GM12878 (cell line): ENCODE results near the gene ZNF48. TPM values are rescaled to one million over a fixed set of nuclear protein-coding genes. Genes with fewer than 3 reads are reported as not detected.

Experiments
- ATAC-seq: fragments of 200-7000 bp; cut with Tn5 transposase; 3 replicates; pipeline ENCODE4 v1.9.1; 2020; ENCODE audit warnings: mild to moderate bottlenecking, moderate library complexity
- BruUV-seq: library from RNA; stranded (reverse); fragments of 400-500 nt; replicated peaks from 2 replicates; lab custom pipeline; 2021; lab: Mats Ljungman, UMichigan
- CTCF ChIA-PET: fragments of 300-600 bp; sonication (Branson Sonifier 250); formaldehyde crosslinking; extraction: SDS; loops from one replicate; lab custom pipeline; 2021; ENCODE audit warnings: inconsistent platforms; lab: Yijun Ruan, JAX
- POLR2A ChIA-PET: fragments of 350-600 bp; formaldehyde crosslinking; extraction: SDS; loops from one replicate; lab custom pipeline; 2021; ENCODE audit warnings: inconsistent platforms; lab: Charles Lee
- RAD21 ChIA-PET: fragments of 300-600 bp; sonication (Branson Sonifier 250); formaldehyde crosslinking; loops from one replicate; lab custom pipeline; 2023; ENCODE audit warnings: antibody characterized with exemption; ENCODE audit not compliant: unreplicated experiment; lab: Charles Lee
- SMC1A ChIA-PET: fragments of 300-600 bp; sonication (Branson Sonifier 250); formaldehyde crosslinking; loops from one replicate; lab custom pipeline; 2023; ENCODE audit not compliant: unreplicated experiment, uncharacterized antibody; lab: Charles Lee
- DNase-seq: peaks from one replicate; pipeline ENCODE4 v3.0.0-alpha.2; 2011; ENCODE audit warnings: low read depth, low spot score
- FAIRE-seq: peaks from 3 replicates; lab custom pipeline; 2011; peaks lifted over from hg19 to GRCh38; lab: Jason Lieb, UNC
- H2AFZ ChIP-seq: 2 replicates; pipeline ENCODE4 v1.6.0; 2011; ENCODE audit warnings: low read depth, low read length, control low read depth; ENCODE audit not compliant: control insufficient read depth
- H3K27ac ChIP-seq: 2 replicates; pipeline ENCODE4 v1.5.1; 2011; ENCODE audit warnings: control low read depth; ENCODE audit not compliant: control insufficient read depth, insufficient read depth
- H3K27me3 ChIP-seq, 2 experiments: replicated peaks in 1 of 2; 2 replicates each; pipeline versions ENCODE4 v1.6.0 to v1.6.1; 2011; ENCODE audit warnings: low read length in 1 of 2; ENCODE audit not compliant: control insufficient read depth in 2 of 2, insufficient read depth in 2 of 2
- H3K36me3 ChIP-seq, 2 experiments: 2 replicates each; pipeline ENCODE4 v1.5.1; 2011; ENCODE audit warnings: low read length in 1 of 2; ENCODE audit not compliant: control insufficient read depth in 2 of 2, insufficient read depth in 2 of 2
- H3K4me1 ChIP-seq: 2 replicates; pipeline ENCODE4 v1.6.1; 2011; ENCODE audit warnings: mild to moderate bottlenecking, low read length, moderate library complexity, mixed read lengths; ENCODE audit not compliant: control insufficient read depth, insufficient read depth
- H3K4me2 ChIP-seq: 2 replicates; pipeline ENCODE4 v1.6.0; 2011; ENCODE audit warnings: control low read depth; ENCODE audit not compliant: control insufficient read depth, insufficient read depth
- H3K4me3 ChIP-seq: fragments of 200-600 bp; sonication (generic); 2 replicates; pipeline ENCODE4 v1.5.1; 2016
- H3K79me2 ChIP-seq: 2 replicates; pipeline ENCODE4 v1.6.0; 2011; ENCODE audit warnings: low read length; ENCODE audit not compliant: control insufficient read depth, insufficient read depth
- H3K9ac ChIP-seq: 2 replicates; pipeline ENCODE4 v1.8.0; 2011; ENCODE audit warnings: low read length, control low read depth, mixed read lengths; ENCODE audit not compliant: control insufficient read depth, insufficient read depth
- H3K9me3 ChIP-seq: replicated peaks from 3 replicates; pipeline ENCODE4 v1.5.1; 2011; ENCODE audit warnings: mild to moderate bottlenecking, low read length; ENCODE audit not compliant: control insufficient read depth, insufficient read depth
- H4K20me1 ChIP-seq: 2 replicates; pipeline ENCODE4 v1.6.0; 2011; ENCODE audit not compliant: control insufficient read depth, insufficient read depth
- EGR1 ChIP-seq, 2 experiments: IDR thresholded peaks; 1 replicate in 1 of 2; 2 replicates in 1 of 2; pipeline ENCODE4 v1.6.1; 2011 to 2012; ENCODE audit warnings: low read depth in 2 of 2, low read length in 2 of 2, borderline replicate concordance in 1 of 2, mild to moderate bottlenecking in 1 of 2, moderate library complexity in 1 of 2
- IKZF2 ChIP-seq, 2 experiments: fragments of 450-650 bp; IDR thresholded peaks; 2 replicates each; pipeline ENCODE4 v1.6.1; 2017; ENCODE audit warnings: mild to moderate bottlenecking in 2 of 2, moderate library complexity in 2 of 2
- NR2F1 ChIP-seq: fragments of 450-650 bp; conservative IDR thresholded peaks from 2 replicates; pipeline ENCODE4 v1.6.1; 2017; ENCODE audit warnings: mild to moderate bottlenecking
- WGBS: methylation state at CpG from one replicate; pipeline ENCODE4 v1.1.6; 2016; ENCODE audit warnings: low lambda C conversion rate; ENCODE audit not compliant: insufficient replicate concordance, insufficient coverage; ENCODE audit errors: missing lambda C conversion rate; 5-methylcytosine and 5-hydroxymethylcytosine counted together
- in situ Hi-C: fragments of 300-500 bp; cut with MboI; formaldehyde crosslinking; loops from 9 replicates; pipeline ENCODE4 v1.14.3; 2018; ENCODE audit warnings: mixed read lengths
- intact Hi-C: fragments of 100-400 bp; cut with micrococcal nuclease; formaldehyde crosslinking; loops from one replicate; pipeline ENCODE4 v1.14.2; 2022; ENCODE audit not compliant: unreplicated experiment
- polyA plus RNA-seq, 11 experiments: library from polyadenylated mRNA; depleted of rRNA in 4 of 11; unstranded in 6 of 11; stranded (reverse) in 5 of 11; fragments of >200 nt; fragmentation: Nextera tagmentation in 4 of 11; fragmentation: Illumina TruSeq in 1 of 11; extraction: Ambion mirVana in 4 of 11; extraction: Trizol in 1 of 11; gene quantifications; 1 replicate in 1 of 11; 2 replicates in 10 of 11; pipeline versions ENCODE4 v1.2.1 to v1.2.3, GENCODE V29; 2011 to 2016; ENCODE audit warnings: inconsistent platforms in 2 of 11, missing spikeins in 2 of 11, low read depth in 1 of 11
- total RNA-seq, 4 experiments: library from RNA; depleted of rRNA in 3 of 4; stranded (reverse); fragments of >200 nt in 3 of 4; fragmentation: Illumina TruSeq in 1 of 4; extraction: Trizol in 1 of 4; gene quantifications; 2 replicates each; pipeline versions ENCODE4 v1.2.1 to v1.2.3, GENCODE V29; 2013 to 2021
- TF ChIP-seq, protein P1 (sequence below): fragments of 450-650 bp; IDR thresholded peaks from 2 replicates; pipeline ENCODE4 v1.6.1; 2016; ENCODE audit warnings: mild to moderate bottlenecking, moderate library complexity, borderline replicate concordance
- TF ChIP-seq, protein P2 (sequence below): fragments of 450-650 bp; IDR thresholded peaks from 2 replicates; pipeline ENCODE4 v1.6.1; 2016; ENCODE audit warnings: mild to moderate bottlenecking
- TF ChIP-seq, protein P3 (sequence below): fragments of 450-650 bp; conservative IDR thresholded peaks from 2 replicates; pipeline ENCODE4 v1.6.1; 2017; ENCODE audit warnings: mild to moderate bottlenecking, moderate library complexity

Gene ZNF48
- total and polyA plus RNA-seq, 10 of the 15 experiments (the other 5 are each of a cell fraction or from before 2014, with no cell fraction given) = 0.14 to 12.0 (median 4.2) TPM

DNA sequence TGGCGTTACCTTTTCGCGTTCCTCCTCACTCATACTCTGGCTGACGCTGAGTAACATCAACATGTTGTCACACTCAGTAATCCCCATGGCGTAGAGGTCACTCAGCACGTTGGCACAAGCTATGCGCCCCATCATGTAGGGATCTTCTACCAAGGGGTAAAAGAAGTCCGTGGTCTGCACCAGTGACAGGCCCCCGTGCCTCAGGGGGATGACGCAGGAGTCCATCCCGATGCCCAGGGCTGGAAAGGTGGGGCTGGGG, 49.9 kb downstream of the ZNF48 start:
- Histone ChIP-seq H3K9ac (peak overlapping the region; percentile 96), H3K27me3 (no peaks in the 10 kb centered on the region), H4K20me1 (no peaks in the 10 kb centered on the region), H3K4me2 (peak overlapping the region; percentile 86), H3K27ac (peak overlapping the region; percentile 85), H3K79me2 (peaks cover 18% of the 10 kb centered on the region), H2AFZ (peak overlapping the region; percentile 70; the same call in 1 of the 2 replicates), H3K9me3 (no peaks in the 10 kb centered on the region), H3K36me3 (peaks cover 0 to 2% of the 10 kb centered on the region in 2 experiments; a peak in 2 of 4 replicates), H3K4me3 (peak overlapping the region; percentile 79), H3K4me1 (peaks cover 9% of the 10 kb centered on the region)
- POLR2A ChIA-PET = interaction anchor here (0.5 to 5.4 kb wide), 8 partner anchors 12 to 213 kb away, joined by 3 to 31 read pairs (median 4); partner anchors contain the start of genes FBRS, ZNF747 and ZNF764
- CTCF ChIA-PET = interaction anchor here (1.0 to 8.2 kb wide), 6 partner anchors 12 to 152 kb away, joined by 3 to 60 read pairs (median 12); partner anchors contain the start of genes DCTPP1 and ZNF747
- ATAC-seq (peak; percentile 39), DNase-seq (no peak), FAIRE-seq (no peak)
- no TSS peak for BruUV-seq
- peak in 1 of 2 experiments; percentile 14; a peak in 1 of 4 replicates for TF ChIP-seq IKZF2 (IDR thresholded peaks at IDR 0.05)
- TF ChIP-seq, protein P1, sequence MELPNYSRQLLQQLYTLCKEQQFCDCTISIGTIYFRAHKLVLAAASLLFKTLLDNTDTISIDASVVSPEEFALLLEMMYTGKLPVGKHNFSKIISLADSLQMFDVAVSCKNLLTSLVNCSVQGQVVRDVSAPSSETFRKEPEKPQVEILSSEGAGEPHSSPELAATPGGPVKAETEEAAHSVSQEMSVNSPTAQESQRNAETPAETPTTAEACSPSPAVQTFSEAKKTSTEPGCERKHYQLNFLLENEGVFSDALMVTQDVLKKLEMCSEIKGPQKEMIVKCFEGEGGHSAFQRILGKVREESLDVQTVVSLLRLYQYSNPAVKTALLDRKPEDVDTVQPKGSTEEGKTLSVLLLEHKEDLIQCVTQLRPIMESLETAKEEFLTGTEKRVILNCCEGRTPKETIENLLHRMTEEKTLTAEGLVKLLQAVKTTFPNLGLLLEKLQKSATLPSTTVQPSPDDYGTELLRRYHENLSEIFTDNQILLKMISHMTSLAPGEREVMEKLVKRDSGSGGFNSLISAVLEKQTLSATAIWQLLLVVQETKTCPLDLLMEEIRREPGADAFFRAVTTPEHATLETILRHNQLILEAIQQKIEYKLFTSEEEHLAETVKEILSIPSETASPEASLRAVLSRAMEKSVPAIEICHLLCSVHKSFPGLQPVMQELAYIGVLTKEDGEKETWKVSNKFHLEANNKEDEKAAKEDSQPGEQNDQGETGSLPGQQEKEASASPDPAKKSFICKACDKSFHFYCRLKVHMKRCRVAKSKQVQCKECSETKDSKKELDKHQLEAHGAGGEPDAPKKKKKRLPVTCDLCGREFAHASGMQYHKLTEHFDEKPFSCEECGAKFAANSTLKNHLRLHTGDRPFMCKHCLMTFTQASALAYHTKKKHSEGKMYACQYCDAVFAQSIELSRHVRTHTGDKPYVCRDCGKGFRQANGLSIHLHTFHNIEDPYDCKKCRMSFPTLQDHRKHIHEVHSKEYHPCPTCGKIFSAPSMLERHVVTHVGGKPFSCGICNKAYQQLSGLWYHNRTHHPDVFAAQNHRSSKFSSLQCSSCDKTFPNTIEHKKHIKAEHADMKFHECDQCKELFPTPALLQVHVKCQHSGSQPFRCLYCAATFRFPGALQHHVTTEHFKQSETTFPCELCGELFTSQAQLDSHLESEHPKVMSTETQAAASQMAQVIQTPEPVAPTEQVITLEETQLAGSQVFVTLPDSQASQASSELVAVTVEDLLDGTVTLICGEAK = 0 out of 2 replicates have a peak, but pooled peaks have one; percentile 30
- 0 out of 2 replicates have a peak, but pooled peaks have one; percentile 7 for TF ChIP-seq NR2F1
- no peak for TF ChIP-seq EGR1 (IDR thresholded peaks at IDR 0.05; ENCODE audit: borderline replicate concordance in 1 of 2, low read depth in 2 of 2, low read length in 2 of 2)
- TF ChIP-seq, protein P2, sequence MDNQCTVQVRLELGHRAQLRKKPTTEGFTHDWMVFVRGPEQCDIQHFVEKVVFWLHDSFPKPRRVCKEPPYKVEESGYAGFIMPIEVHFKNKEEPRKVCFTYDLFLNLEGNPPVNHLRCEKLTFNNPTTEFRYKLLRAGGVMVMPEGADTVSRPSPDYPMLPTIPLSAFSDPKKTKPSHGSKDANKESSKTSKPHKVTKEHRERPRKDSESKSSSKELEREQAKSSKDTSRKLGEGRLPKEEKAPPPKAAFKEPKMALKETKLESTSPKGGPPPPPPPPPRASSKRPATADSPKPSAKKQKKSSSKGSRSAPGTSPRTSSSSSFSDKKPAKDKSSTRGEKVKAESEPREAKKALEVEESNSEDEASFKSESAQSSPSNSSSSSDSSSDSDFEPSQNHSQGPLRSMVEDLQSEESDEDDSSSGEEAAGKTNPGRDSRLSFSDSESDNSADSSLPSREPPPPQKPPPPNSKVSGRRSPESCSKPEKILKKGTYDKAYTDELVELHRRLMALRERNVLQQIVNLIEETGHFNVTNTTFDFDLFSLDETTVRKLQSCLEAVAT = peak; percentile 22; the same call in 1 of the 2 replicates
- TF ChIP-seq, protein P3, sequence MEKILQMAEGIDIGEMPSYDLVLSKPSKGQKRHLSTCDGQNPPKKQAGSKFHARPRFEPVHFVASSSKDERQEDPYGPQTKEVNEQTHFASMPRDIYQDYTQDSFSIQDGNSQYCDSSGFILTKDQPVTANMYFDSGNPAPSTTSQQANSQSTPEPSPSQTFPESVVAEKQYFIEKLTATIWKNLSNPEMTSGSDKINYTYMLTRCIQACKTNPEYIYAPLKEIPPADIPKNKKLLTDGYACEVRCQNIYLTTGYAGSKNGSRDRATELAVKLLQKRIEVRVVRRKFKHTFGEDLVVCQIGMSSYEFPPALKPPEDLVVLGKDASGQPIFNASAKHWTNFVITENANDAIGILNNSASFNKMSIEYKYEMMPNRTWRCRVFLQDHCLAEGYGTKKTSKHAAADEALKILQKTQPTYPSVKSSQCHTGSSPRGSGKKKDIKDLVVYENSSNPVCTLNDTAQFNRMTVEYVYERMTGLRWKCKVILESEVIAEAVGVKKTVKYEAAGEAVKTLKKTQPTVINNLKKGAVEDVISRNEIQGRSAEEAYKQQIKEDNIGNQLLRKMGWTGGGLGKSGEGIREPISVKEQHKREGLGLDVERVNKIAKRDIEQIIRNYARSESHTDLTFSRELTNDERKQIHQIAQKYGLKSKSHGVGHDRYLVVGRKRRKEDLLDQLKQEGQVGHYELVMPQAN = no peak
- in situ Hi-C loops (no loop called here), intact Hi-C loops (loop anchor here (2.0 to 5.0 kb wide), 2 partner anchors 28 to 92 kb away; partner anchors contain the start of gene ITGAL)
- RAD21 ChIA-PET = interaction anchor here (1.3 to 2.7 kb wide), 5 partner anchors 11 to 91 kb away, joined by 3 to 15 read pairs (median 4); partner anchors contain the start of gene DCTPP1
- WGBS = 37% methylated on average over 11 of the region's 11 CpGs
- SMC1A ChIA-PET = interaction anchor here (0.9 to 19.4 kb wide), 5 partner anchors 9 to 154 kb away, joined by 3 to 431 read pairs (median 4); partner anchors contain the start of genes DCTPP1 and ITGAL
